ENCODE data around the gene MPHOSPH9.
"Not testable (repeated sequence)": the region's sequence is repeated elsewhere in the genome, so short reads cannot be mapped to it uniquely, and the experiment has no call there.

The MPHOSPH9 gene

DNA sequence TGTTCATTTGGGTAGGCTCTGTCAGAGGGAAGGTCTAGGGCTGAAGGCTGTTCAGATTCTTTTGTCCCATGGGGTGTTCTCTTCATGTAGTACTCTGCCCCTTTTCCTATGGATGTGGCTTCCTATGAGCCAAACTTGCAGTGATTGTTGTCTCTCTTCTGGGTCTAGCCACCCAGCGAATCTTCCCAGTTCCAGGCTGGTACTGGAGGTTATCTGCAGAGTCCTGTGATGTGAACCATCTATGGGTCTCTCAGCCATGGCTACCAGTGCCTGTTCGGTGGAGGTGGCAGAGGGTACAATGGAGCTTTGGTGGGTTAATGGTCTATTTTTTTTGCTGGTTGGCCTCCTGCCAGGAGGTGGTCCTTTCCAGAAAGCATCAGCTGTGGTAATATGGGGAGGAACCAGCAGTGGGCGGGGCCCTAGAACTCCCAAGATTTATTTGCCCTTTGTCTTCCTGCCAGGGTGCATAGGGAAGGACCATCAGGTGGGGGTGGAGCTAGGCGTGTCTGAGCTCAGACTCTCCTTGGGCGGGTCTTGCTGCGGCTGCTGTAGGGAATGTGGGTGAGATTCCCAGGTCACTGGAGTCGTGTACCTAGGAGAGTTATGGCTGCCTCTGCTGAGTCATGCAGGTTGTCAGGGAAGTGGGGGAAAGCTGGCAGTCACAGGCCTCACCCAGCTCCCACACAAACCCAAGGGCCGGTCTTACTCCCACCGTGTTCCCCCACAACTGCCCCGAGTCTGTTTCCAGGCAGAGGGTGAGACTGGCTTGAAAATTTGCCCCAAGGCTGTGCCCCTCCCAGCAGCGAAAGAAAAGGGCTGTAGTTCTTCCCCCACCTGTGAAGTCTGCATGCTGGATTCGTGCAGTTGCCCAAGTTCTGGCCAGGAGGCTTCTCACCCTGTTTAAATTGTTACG is 17.8 kb upstream of the MPHOSPH9 start:
- no peak for TF ChIP-seq CTCF (IDR thresholded peaks at IDR 0.05; ENCODE audit: low read depth, low read length, missing control alignments)
- no peak overlapping the region for H3K4me3 ChIP-seq (ENCODE audit: low read depth, low read length)
- no peak for DNase-seq (ENCODE audit: low read depth)

GRCh38 chr12:123248996-123249741 is 16.2 kb upstream of the MPHOSPH9 start:
- not testable (repeated sequence) for H3K4me3 ChIP-seq (ENCODE audit: low read depth, low read length); DNase-seq (ENCODE audit: low read depth)

- not testable (repeated sequence) for DNase-seq (ENCODE audit: low read depth); H3K4me3 ChIP-seq (ENCODE audit: low read depth, low read length)
Measured at GRCh38 chr12:123248129-123248528, 15.2 kb upstream of the MPHOSPH9 start.

DNA sequence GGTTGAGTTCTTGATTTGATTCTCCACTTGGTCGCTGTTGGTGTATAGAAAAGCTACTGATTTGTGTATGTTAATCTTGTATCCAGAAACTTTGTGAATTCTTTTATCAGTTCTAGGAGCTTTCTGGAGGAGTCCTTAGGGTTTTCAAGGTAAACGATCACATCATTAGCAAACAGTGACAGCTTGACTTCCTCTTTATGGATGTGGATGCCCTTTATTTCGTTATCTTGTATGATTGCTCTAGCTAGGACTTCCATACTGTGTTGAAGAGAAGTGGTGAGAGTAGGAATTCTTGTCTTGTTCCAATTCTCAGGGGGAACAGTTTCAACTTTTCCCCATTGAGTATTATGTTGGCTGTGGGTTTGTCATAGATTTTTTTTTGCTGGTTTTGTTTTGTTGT is 12.7 kb upstream of the MPHOSPH9 start:
- no peak overlapping the region for H3K4me3 ChIP-seq (ENCODE audit: low read depth, low read length)
- DNase-seq (ENCODE audit: low read depth), result no peak
- TF ChIP-seq CTCF (IDR thresholded peaks at IDR 0.05; ENCODE audit: low read depth, low read length, missing control alignments), result no peak

GRCh38 chr12:123243671-123244262 is 10.8 kb upstream of the MPHOSPH9 start:
- DNase-seq (ENCODE audit: low read depth), result no peak
- no peak overlapping the region for H3K4me3 ChIP-seq (ENCODE audit: low read depth, low read length)
- TF ChIP-seq CTCF (IDR thresholded peaks at IDR 0.05; ENCODE audit: low read depth, low read length, missing control alignments), result no peak

- no peak for TF ChIP-seq CTCF (IDR thresholded peaks at IDR 0.05; ENCODE audit: low read depth, low read length, missing control alignments)
- no peak for DNase-seq (ENCODE audit: low read depth)
- H3K4me3 ChIP-seq (ENCODE audit: low read depth, low read length), result no peak overlapping the region
Measured at GRCh38 chr12:123242116-123242904, 9.4 kb upstream of the MPHOSPH9 start.

- no peak overlapping the region for H3K4me3 ChIP-seq (ENCODE audit: low read depth, low read length)
- no peak for TF ChIP-seq CTCF (IDR thresholded peaks at IDR 0.05; ENCODE audit: low read depth, low read length, missing control alignments)
- no peak for DNase-seq (ENCODE audit: low read depth)
Measured at GRCh38 chr12:123238961-123239360, 6.0 kb upstream of the MPHOSPH9 start.

All from GM12864 (cell line).